Smooth muscle cell (in vitro differentiated cells): ENCODE measurements around the gene PCAT7. TPM values are rescaled to one million over a fixed set of nuclear protein-coding genes. Genes with fewer than 3 reads are reported as not detected.

ENCODE experiments used
- DNase-seq: peaks from one replicate; lab custom pipeline; 2025; ENCODE audit not compliant: unreplicated experiment; lab: John Stamatoyannopoulos, UW
- H2AFZ ChIP-seq: fragments of 200-600 bp; sonication (generic); 2 replicates; pipeline ENCODE4 v1.6.0; 2016; ENCODE audit warnings: antibody characterized with exemption, low read depth, mild to moderate bottlenecking
- H3F3A ChIP-seq: fragments of 200-600 bp; sonication (generic); 2 replicates; pipeline ENCODE4 v1.6.0; 2017; ENCODE audit warnings: antibody characterized with exemption, low read depth
- H3K27ac ChIP-seq: fragments of 200-600 bp; sonication (generic); 2 replicates; pipeline ENCODE4 v1.5.1; 2016; ENCODE audit warnings: low read depth, mild to moderate bottlenecking
- H3K27me3 ChIP-seq: fragments of 200-600 bp; sonication (generic); 2 replicates; pipeline ENCODE4 v1.6.1; 2016; ENCODE audit warnings: low read depth, mild to moderate bottlenecking
- H3K36me3 ChIP-seq: fragments of 200-600 bp; sonication (generic); 2 replicates; pipeline ENCODE4 v1.5.1; 2016; ENCODE audit warnings: low read depth
- H3K4me1 ChIP-seq: fragments of 200-600 bp; sonication (generic); 2 replicates; pipeline ENCODE4 v1.5.1; 2016; ENCODE audit warnings: low read depth
- H3K4me2 ChIP-seq: fragments of 200-600 bp; sonication (generic); 2 replicates; pipeline ENCODE4 v1.6.0; 2016; ENCODE audit warnings: mild to moderate bottlenecking
- H3K4me3 ChIP-seq: fragments of 200-600 bp; sonication (generic); 2 replicates; pipeline ENCODE4 v1.5.1; 2016; ENCODE audit warnings: mild to moderate bottlenecking
- H3K79me2 ChIP-seq: fragments of 200-600 bp; sonication (generic); 2 replicates; pipeline ENCODE4 v1.6.0; 2016; ENCODE audit warnings: low read depth, mild to moderate bottlenecking
- H3K9ac ChIP-seq: fragments of 200-600 bp; sonication (generic); 2 replicates; pipeline ENCODE4 v1.6.0; 2016; ENCODE audit warnings: low read depth
- H3K9me3 ChIP-seq: fragments of 200-600 bp; sonication (generic); replicated peaks from 2 replicates; pipeline ENCODE4 v1.5.1; 2016; ENCODE audit warnings: low read depth
- H4K20me1 ChIP-seq: fragments of 200-600 bp; sonication (generic); 2 replicates; pipeline ENCODE4 v1.6.0; 2016; ENCODE audit warnings: low read depth
- WGBS: methylation state at CpG from one replicate; pipeline ENCODE4 v1.1.7; 2016; ENCODE audit warnings: low lambda C conversion rate; 5-methylcytosine and 5-hydroxymethylcytosine counted together
- polyA plus RNA-seq: library from polyadenylated mRNA; unstranded; fragments of >200 nt; fragmentation: Nextera tagmentation; extraction: Ambion mirVana; gene quantifications from 2 replicates; pipeline ENCODE4 v1.2.1, GENCODE V29; 2016
- total RNA-seq: library from RNA; depleted of rRNA; stranded (reverse); fragments of >200 nt; gene quantifications from 2 replicates; pipeline ENCODE4 v1.2.3, GENCODE V29; 2014
- TF ChIP-seq, protein P1 (sequence below): fragments of 200-600 bp; sonication (generic); IDR thresholded peaks from 2 replicates; pipeline ENCODE4 v1.5.1; 2017; ENCODE audit warnings: borderline replicate concordance, mild to moderate bottlenecking, antibody characterized with exemption; ENCODE audit not compliant: insufficient read depth, poor library complexity, severe bottlenecking

PCAT7 gene
- total and polyA plus RNA-seq, 2 experiments from 2014 or later, result 8.2 to 8.7 TPM

DNA sequence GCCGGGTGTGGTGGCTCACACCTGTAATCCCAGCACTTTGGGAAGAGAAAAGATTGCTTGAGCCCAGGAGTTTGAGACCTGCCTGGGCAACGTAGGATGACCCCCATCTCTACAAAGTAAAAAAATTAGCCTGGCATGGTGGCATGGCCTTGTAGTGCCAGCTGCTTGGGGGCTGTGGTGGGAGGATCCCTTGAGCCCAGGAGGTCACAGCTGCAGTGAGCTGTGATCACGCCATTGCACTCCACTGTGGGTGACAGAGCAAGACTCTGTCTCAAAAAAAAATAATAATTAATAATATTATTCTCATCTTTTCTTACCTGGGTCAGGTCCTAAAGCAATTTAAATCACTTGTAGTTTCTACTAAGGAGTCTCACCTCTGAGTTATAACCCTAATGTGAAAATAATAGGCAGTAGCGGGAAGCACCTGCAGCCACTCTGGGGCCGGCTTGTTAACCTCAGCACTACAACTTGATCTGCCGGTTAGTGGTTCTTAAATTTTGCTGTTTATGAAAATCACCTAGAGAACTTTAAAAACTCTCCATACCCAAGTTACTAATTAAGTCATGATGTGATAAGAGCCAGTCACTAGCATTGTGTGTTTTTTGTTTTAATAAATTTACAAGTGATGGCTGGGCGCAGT is 29.4 kb upstream of the PCAT7 start:
- Histone ChIP-seq H4K20me1 (peaks cover 11% of the 10 kb centered on the region), H3F3A (no peaks in the 10 kb centered on the region), H3K4me1 (no peaks in the 10 kb centered on the region), H3K36me3 (no peaks in the 10 kb centered on the region), H3K4me3 (no peak overlapping the region), H3K27ac (no peak overlapping the region), H2AFZ (no peak overlapping the region), H3K4me2 (no peak overlapping the region), H3K27me3 (no peaks in the 10 kb centered on the region), H3K9me3 (no peaks in the 10 kb centered on the region), H3K79me2 (peaks cover 15% of the 10 kb centered on the region), H3K9ac (no peak overlapping the region)
- no peak for DNase-seq
- TF ChIP-seq, protein P1, sequence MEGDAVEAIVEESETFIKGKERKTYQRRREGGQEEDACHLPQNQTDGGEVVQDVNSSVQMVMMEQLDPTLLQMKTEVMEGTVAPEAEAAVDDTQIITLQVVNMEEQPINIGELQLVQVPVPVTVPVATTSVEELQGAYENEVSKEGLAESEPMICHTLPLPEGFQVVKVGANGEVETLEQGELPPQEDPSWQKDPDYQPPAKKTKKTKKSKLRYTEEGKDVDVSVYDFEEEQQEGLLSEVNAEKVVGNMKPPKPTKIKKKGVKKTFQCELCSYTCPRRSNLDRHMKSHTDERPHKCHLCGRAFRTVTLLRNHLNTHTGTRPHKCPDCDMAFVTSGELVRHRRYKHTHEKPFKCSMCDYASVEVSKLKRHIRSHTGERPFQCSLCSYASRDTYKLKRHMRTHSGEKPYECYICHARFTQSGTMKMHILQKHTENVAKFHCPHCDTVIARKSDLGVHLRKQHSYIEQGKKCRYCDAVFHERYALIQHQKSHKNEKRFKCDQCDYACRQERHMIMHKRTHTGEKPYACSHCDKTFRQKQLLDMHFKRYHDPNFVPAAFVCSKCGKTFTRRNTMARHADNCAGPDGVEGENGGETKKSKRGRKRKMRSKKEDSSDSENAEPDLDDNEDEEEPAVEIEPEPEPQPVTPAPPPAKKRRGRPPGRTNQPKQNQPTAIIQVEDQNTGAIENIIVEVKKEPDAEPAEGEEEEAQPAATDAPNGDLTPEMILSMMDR, result no peak
- WGBS, result 97% methylated on average over 7 of the region's 7 CpGs

DNA sequence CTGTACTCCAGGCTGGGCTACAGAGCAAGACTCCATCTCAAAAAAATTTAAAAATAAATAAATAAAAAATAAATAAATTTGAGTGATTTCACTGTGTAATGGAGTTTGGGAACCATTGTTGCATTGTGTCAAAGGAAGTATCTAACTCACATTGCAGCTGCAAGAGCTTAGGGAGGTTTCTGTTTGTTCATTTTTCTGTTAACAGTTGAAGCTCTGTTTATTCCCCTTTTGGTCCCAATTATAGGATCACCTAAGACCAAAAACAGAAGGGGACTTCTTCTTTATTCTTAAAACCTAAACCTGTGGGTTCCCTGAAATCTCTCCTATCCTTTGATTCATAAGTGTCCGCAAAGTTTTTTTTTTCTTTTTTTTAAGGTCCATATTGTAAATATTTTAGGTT is 28.6 kb upstream of the PCAT7 start:
- DNase-seq, result no peak
- Histone ChIP-seq H3K4me3 (no peak overlapping the region), H3K79me2 (peaks cover 20% of the 10 kb centered on the region), H4K20me1 (peaks cover 15% of the 10 kb centered on the region), H3K27ac (no peak overlapping the region), H3K27me3 (no peaks in the 10 kb centered on the region), H3K4me1 (no peaks in the 10 kb centered on the region), H3K4me2 (no peak overlapping the region), H3K36me3 (no peaks in the 10 kb centered on the region), H3K9ac (no peak overlapping the region), H3F3A (no peaks in the 10 kb centered on the region), H3K9me3 (no peaks in the 10 kb centered on the region), H2AFZ (no peak overlapping the region)
- TF ChIP-seq, protein P1, result no peak
- WGBS, result 96% methylated on average over 1 of the region's 1 CpG

DNA sequence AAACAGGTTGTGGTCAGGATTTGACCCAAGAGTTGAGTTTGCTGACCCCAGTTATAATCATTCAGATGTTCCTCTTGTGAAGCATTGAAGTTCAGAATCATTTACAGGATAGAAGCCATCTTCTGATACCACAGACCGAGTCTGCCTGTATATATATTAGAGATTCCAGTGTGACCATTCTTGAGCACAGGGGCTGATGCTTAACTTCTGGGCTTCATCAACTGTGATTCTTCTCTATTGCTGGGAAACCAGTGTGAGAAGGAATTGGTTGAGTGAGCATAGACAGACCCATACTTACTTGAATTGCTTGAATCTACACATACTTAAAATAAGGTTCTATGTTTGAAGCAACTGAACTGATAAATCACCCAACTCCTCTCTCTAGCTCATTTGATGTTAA is 27.9 kb upstream of the PCAT7 start:
- Histone ChIP-seq H3K27me3 (no peaks in the 10 kb centered on the region), H3K4me2 (no peak overlapping the region), H3F3A (no peaks in the 10 kb centered on the region), H3K27ac (no peak overlapping the region), H4K20me1 (peaks cover 18% of the 10 kb centered on the region), H3K9ac (no peak overlapping the region), H3K79me2 (peaks cover 27% of the 10 kb centered on the region), H3K4me1 (no peaks in the 10 kb centered on the region), H3K4me3 (no peak overlapping the region), H3K9me3 (no peaks in the 10 kb centered on the region), H2AFZ (no peak overlapping the region), H3K36me3 (no peaks in the 10 kb centered on the region)
- WGBS, result 96% methylated on average over 1 of the region's 1 CpG
- TF ChIP-seq, protein P1, result no peak
- DNase-seq, result no peak

DNA sequence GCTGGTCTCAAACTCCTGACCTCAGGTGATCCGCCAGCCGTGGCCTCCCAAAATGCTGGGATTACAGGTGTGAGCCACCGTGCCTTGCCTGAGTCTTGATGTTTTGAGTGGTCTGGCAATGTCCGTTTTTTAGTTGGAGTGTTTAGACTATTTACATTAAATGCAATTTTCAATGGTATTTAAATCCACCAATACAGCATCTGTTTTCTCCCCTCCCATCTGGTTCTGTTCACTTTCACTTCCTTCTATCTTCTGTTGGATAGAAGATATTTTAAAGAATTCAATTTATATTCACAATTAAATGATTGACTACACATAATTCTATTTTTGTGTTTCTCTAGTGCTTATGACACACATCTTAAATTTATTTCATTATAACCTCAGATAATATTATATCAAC is 26.0 kb upstream of the PCAT7 start:
- Histone ChIP-seq H3K9ac (no peak overlapping the region), H2AFZ (no peak overlapping the region), H3K27ac (no peak overlapping the region), H4K20me1 (peaks cover 18% of the 10 kb centered on the region), H3K4me2 (no peak overlapping the region), H3K4me3 (no peak overlapping the region), H3K4me1 (no peaks in the 10 kb centered on the region), H3K27me3 (no peaks in the 10 kb centered on the region), H3K9me3 (no peaks in the 10 kb centered on the region), H3K79me2 (peaks cover 35% of the 10 kb centered on the region), H3K36me3 (no peaks in the 10 kb centered on the region), H3F3A (no peaks in the 10 kb centered on the region)
- TF ChIP-seq, protein P1, result no peak
- WGBS, result 99% methylated on average over 4 of the region's 4 CpGs
- no peak for DNase-seq
